ENCODE measurements around the gene NIPAL3. TPM values are rescaled to one million over a fixed set of nuclear protein-coding genes. Genes with fewer than 3 reads are reported as not detected.
"Not testable (repeated sequence)": the region's sequence is repeated elsewhere in the genome, so short reads cannot be mapped to it uniquely, and the experiment has no call there.

The NIPAL3 gene
- total RNA-seq, 1 donor from 2014 or later = 29.3 TPM

DNA sequence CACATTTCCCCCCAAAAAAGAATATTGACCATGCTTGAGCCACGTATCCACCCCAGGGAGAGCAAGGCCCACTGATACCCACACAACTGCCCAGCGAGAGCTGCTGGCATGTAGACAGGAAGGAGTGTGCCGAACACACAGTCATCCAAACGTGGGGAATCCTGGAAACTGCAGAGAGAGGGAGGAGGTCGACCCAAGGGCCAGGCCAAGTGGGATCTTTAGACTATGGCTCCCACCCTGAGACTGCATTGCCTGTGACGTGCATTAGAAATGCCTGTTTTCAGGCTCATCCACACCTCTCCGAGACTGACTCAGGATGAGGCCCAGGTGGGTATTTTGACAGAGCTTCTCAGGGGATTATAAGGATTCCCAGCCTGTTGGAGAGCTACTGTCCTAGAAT is 25.9 kb downstream of the NIPAL3 start:
- Mint-ChIP-seq H3K9me3 (ENCODE audit: low read depth) (no peaks in the 10 kb centered on the region), H3K27me3 (ENCODE audit: low read depth) (no peaks in the 10 kb centered on the region), H3K4me3 (ENCODE audit: unreplicated experiment) (no peak overlapping the region), H3K36me3 (ENCODE audit: low read depth) (peaks cover 2% of the 10 kb centered on the region), H3K27ac (ENCODE audit: unreplicated experiment) (no peak overlapping the region), H3K4me1 (ENCODE audit: low read depth) (peaks cover 10% of the 10 kb centered on the region)
- TF ChIP-seq, protein P1, sequence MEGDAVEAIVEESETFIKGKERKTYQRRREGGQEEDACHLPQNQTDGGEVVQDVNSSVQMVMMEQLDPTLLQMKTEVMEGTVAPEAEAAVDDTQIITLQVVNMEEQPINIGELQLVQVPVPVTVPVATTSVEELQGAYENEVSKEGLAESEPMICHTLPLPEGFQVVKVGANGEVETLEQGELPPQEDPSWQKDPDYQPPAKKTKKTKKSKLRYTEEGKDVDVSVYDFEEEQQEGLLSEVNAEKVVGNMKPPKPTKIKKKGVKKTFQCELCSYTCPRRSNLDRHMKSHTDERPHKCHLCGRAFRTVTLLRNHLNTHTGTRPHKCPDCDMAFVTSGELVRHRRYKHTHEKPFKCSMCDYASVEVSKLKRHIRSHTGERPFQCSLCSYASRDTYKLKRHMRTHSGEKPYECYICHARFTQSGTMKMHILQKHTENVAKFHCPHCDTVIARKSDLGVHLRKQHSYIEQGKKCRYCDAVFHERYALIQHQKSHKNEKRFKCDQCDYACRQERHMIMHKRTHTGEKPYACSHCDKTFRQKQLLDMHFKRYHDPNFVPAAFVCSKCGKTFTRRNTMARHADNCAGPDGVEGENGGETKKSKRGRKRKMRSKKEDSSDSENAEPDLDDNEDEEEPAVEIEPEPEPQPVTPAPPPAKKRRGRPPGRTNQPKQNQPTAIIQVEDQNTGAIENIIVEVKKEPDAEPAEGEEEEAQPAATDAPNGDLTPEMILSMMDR (IDR thresholded peaks at IDR 0.05) = no peak
- no peak for DNase-seq (ENCODE audit: low spot score)

DNA sequence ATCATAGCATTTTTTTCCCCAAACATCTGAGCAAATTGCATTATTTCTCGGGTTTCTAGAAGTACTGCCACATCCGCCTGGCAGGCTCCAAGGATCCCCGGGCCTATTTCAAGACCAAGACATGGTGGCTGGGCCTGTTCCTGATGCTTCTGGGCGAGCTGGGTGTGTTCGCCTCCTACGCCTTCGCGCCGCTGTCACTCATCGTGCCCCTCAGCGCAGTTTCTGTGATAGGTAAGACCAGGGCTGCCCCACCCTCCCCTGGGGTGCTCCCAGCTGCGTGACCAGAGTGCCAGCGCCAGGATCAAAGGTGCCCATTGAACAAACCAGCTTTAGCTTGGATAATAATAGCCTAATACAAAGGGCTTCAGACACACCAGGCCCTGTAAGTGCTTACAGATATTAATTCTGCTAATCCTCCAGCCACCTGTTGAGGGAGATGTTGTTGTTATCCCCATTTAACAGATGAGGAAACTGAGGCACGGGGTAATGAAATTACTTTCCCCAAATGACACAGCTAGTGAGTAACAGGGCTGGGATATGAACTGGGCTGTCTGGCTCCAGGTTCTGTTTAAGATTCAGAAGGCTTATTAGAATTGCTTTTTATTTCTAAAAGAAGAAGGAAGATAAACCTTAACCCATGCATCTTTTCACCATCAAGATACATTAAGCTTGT is 26.5 kb downstream of the NIPAL3 start:
- no peaks in the 10 kb centered on the region for H3K9me3 Mint-ChIP-seq (ENCODE audit: low read depth)
- no peak overlapping the region for H3K4me3 Mint-ChIP-seq (ENCODE audit: unreplicated experiment)
- H3K36me3 Mint-ChIP-seq (ENCODE audit: low read depth) = peaks cover 8% of the 10 kb centered on the region
- no peaks in the 10 kb centered on the region for H3K27me3 Mint-ChIP-seq (ENCODE audit: low read depth)
- DNase-seq (ENCODE audit: low spot score) = no peak
- peaks cover 10% of the 10 kb centered on the region for H3K4me1 Mint-ChIP-seq (ENCODE audit: low read depth)
- TF ChIP-seq, protein P1 (IDR thresholded peaks at IDR 0.05) = no peak
- no peak overlapping the region for H3K27ac Mint-ChIP-seq (ENCODE audit: unreplicated experiment)

DNA sequence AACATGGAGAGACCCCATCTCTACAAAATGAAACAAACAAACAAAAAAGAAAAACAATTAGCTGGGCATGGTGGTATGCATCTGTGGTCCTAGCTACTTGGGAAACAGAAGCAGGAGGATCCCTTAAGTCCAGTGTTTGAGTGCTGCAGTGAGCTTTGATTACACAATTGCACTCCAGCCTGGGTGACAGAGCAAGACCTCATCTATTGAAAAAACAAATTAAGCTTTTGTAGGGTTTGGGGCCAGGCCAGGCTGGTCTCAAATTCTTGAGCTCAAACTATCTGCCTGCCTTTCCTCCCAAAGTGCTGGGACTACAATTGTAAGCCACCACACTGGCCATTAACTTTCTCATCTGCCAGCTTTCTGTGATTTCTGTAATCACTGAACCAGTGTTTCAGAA is 27.2 kb downstream of the NIPAL3 start:
- Mint-ChIP-seq H3K36me3 (ENCODE audit: low read depth) (peaks cover 9% of the 10 kb centered on the region), H3K4me3 (ENCODE audit: unreplicated experiment) (no peak overlapping the region)

DNA sequence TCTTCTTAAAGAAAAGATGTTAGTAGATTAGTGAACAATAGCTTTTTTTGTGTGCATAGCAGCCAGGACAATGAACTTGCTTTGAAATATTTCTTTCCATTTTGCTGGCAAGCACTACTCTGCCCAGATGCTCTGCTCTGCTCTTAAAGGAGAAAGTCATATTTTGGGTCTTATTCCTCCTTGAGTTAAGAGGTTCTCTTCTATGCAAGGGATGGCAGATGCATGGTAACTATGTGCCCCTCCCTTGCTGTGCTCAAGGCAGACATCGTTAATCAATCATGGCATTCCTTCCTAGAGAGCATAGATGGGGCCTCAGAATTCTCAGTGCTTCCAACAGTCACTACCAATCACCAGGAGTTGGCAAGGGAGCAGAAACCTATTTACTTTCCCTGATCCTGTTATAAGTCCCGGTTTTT is 27.6 kb downstream of the NIPAL3 start:
- no peak for DNase-seq (ENCODE audit: low spot score)
- Mint-ChIP-seq H3K4me3 (ENCODE audit: unreplicated experiment) (no peak overlapping the region), H3K9me3 (ENCODE audit: low read depth) (no peaks in the 10 kb centered on the region), H3K27ac (ENCODE audit: unreplicated experiment) (no peak overlapping the region), H3K27me3 (ENCODE audit: low read depth) (no peaks in the 10 kb centered on the region), H3K4me1 (ENCODE audit: low read depth) (peaks cover 6% of the 10 kb centered on the region), H3K36me3 (ENCODE audit: low read depth) (peaks cover 9% of the 10 kb centered on the region)
- TF ChIP-seq, protein P1 (IDR thresholded peaks at IDR 0.05) = no peak

More for the DNA sequence above, 27.2 kb downstream of the NIPAL3 start:
- Mint-ChIP-seq H3K9me3 (ENCODE audit: low read depth) (no peaks in the 10 kb centered on the region), H3K27me3 (ENCODE audit: low read depth) (no peaks in the 10 kb centered on the region), H3K4me1 (ENCODE audit: low read depth) (peaks cover 10% of the 10 kb centered on the region), H3K27ac (ENCODE audit: unreplicated experiment) (no peak overlapping the region)
- no peak for DNase-seq (ENCODE audit: low spot score)
- TF ChIP-seq, protein P1 (IDR thresholded peaks at IDR 0.05) = no peak

DNA sequence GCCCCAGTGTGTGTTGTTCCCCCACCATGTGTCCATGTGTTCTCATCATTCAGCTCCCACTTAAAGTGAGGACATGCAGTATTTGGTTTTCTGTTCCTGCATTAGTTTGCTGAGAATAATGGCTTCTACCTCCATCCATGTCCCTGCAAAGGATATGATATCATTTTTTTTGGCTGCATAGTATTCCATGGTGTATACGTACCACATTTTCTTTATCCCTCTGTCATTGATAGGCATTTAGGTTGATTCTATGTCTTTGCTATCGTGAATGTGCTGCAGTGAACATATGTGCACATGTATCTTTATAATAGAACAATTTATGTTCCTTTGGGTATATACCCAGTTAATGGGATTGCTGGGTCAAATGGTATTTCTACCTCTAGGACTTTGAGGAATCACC is 30.8 kb downstream of the NIPAL3 start:
- not testable (repeated sequence) for H3K4me1 Mint-ChIP-seq (ENCODE audit: low read depth); H3K27ac Mint-ChIP-seq (ENCODE audit: unreplicated experiment); H3K27me3 Mint-ChIP-seq (ENCODE audit: low read depth); H3K4me3 Mint-ChIP-seq (ENCODE audit: unreplicated experiment); H3K9me3 Mint-ChIP-seq (ENCODE audit: low read depth); DNase-seq (ENCODE audit: low spot score)
- H3K36me3 Mint-ChIP-seq (ENCODE audit: low read depth) = peaks cover 14% of the 10 kb centered on the region

DNA sequence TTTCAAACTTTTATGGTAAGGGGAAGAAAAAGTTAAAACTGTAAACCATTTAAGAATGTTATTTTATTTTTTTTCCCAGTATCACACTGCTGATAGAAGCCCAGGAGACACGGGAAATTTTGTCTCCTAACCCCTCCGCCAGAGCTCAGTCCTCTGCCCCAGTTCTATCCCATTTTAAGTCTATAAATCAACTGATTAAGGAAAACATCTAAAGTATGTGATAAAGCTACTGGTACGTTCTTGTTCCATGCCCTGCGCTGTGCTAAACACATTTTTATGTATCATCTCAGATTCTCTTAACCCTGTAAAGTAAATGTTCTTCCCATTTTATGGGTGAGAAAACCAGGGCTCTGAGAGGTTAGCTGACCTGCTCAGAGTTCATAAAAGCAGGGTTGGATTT is 34.7 kb downstream of the NIPAL3 start:
- DNase-seq (ENCODE audit: low spot score) = no peak
- TF ChIP-seq, protein P1 (IDR thresholded peaks at IDR 0.05) = no peak
- Mint-ChIP-seq H3K4me1 (ENCODE audit: low read depth) (no peaks in the 10 kb centered on the region), H3K27me3 (ENCODE audit: low read depth) (no peaks in the 10 kb centered on the region), H3K27ac (ENCODE audit: unreplicated experiment) (no peak overlapping the region), H3K4me3 (ENCODE audit: unreplicated experiment) (no peak overlapping the region), H3K36me3 (ENCODE audit: low read depth) (peaks cover 26% of the 10 kb centered on the region), H3K9me3 (ENCODE audit: low read depth) (no peaks in the 10 kb centered on the region)

Measured in chondrocyte (in vitro differentiated cells).